ENCODE results near the gene GSK3B.

GRCh38 chr3:120072867-120073525 is 21.3 kb downstream of the GSK3B start:
- no peak for TF ChIP-seq CTCF (optimal IDR thresholded peaks at IDR 0.05 in 1 of 3, IDR thresholded peaks at IDR 0.05 in 1 of 3, conservative IDR thresholded peaks at IDR 0.05 in 1 of 3; ENCODE audit: extremely low read depth in 1 of 3, insufficient read depth in 2 of 3, low read length in 3 of 3)
- no peak for TF ChIP-seq EZH2 (IDR thresholded peaks at IDR 0.05; ENCODE audit: low read length)
